ENCODE results near the gene TMCC3.

TMCC3 gene

DNA sequence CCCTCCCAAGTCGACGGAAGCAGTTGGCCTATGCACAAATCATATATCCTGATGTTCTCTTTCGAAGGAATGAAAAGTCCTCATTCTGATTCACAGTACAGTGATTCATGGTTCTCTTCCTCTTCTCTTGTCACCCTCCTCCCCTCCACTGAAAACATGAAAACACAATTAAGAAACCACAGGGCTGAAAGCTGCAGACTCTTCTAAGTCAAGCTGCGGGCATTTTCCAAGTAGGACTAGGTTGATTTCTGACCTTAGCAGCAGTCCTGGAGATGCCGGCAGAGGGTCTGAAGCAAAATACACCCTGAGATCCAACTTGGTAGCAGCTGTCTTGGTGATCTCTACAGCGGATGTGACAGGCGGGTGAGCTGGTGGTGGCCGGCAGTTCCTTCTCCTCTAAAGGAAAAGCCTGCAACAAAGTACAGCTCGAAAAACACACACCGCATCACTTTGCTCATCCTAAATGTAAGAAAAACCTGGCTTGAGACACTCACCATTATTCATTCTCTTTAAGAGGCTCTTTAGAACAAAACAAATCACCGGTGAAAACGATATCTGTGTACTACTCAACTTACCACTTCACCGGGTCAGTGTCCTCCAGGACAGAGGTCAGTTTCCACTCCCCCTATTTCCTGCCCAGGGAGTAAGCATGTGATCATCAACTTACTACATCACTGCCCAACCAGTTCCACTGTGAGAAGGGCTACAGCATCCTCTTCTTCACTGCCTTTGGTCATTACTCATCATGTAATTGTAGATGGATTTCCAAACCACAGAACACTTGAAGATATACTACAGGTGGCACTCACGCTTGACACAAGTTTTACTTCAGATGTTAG is 6.0 kb downstream of the TMCC3 start:
- peak overlapping the region; percentile 20 for H3K4me3 ChIP-seq (ENCODE audit: low read depth, low read length)
- no peak for TF ChIP-seq CTCF (IDR thresholded peaks at IDR 0.05; ENCODE audit: low read depth, low read length)

GRCh38 chr12:94643606-94644005 is 6.8 kb downstream of the TMCC3 start:
- H3K4me3 ChIP-seq (ENCODE audit: low read depth, low read length): no peak overlapping the region
- no peak for TF ChIP-seq CTCF (IDR thresholded peaks at IDR 0.05; ENCODE audit: low read depth, low read length)

- H3K4me3 ChIP-seq (ENCODE audit: low read depth, low read length): no peak overlapping the region
- no peak for TF ChIP-seq CTCF (IDR thresholded peaks at IDR 0.05; ENCODE audit: low read depth, low read length)
Observed at GRCh38 chr12:94641283-94641682, 9.1 kb downstream of the TMCC3 start.

DNA sequence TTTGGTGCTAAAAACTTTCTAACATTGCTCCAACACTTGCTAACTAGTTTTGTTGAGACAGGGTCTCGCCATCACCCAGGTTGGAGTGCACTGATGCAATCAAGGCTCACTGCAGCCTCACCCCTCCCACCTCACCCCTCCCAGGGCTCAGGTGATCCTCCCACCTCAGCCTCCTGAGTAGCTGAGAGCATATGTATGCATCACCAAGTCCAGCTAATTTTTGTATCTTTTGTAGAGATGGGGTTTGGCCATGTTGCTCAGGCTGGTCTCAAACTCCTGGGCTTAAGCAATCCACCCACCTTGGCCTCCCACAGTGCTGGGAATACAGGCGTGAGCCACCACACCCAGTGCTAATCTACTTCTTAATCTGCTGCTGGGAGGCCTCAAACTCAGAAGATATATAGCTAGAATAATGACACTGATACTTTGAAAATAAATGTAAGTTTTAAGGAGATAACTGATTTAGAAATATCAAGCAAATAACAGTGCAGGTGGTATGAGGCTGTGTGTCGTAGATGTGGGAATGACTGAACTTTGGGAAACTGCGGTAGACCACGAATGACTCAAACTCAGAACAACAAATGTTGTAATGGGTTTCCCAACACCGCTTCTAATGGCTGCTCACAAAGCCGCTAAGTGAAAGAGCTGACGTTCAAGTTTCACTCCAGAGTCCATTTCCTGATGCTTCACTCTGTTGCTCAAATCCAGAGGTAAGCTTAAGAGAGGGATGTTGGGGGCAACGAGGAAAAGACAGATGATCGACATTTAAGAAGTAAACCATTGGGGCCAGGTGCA is 10.0 kb downstream of the TMCC3 start:
- H3K4me3 ChIP-seq (ENCODE audit: low read depth, low read length): no peak overlapping the region
- TF ChIP-seq CTCF (IDR thresholded peaks at IDR 0.05; ENCODE audit: low read depth, low read length): no peak

DNA sequence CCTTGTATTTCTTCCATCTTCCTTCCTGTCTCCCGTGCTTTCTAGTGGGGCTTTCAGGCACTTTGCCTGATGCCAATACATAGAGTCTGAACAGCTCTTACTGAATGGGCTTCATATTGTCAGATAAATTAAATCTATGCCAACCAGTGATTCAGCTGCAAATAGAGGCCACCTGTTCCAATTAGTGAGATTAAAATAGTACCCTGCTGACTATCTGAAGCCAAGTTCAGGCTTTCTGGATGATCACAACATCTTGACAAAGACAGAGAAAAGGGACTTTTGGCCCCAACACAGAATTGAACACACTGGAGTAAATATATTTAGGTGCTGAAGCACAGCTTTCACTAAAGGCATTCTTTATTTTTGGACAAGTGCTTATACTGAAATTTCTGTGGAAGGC is 11.8 kb downstream of the TMCC3 start:
- H3K4me3 ChIP-seq (ENCODE audit: low read depth, low read length): no peak overlapping the region
- no peak for TF ChIP-seq CTCF (IDR thresholded peaks at IDR 0.05; ENCODE audit: low read depth, low read length)

GRCh38 chr12:94637390-94638113 is 12.8 kb downstream of the TMCC3 start:
- TF ChIP-seq CTCF (IDR thresholded peaks at IDR 0.05; ENCODE audit: low read depth, low read length): no peak
- no peak overlapping the region for H3K4me3 ChIP-seq (ENCODE audit: low read depth, low read length)
